Left ventricle myocardium inferior (tissue), 1 donor: Measurements from ENCODE around the gene HILPDA. TPM values are rescaled to one million over a fixed set of nuclear protein-coding genes. Genes with fewer than 3 reads are reported as not detected.

Experiments used
- DNase-seq: peaks from one replicate; pipeline ENCODE4 v3.0.0-alpha.2; 2020
- H3K27ac ChIP-seq: fragments of 200-600 bp; replicated peaks from 2 replicates; pipeline ENCODE4 v1.8.0; 2021
- H3K27me3 ChIP-seq: fragments of 200-600 bp; 2 replicates; pipeline ENCODE4 v1.8.0; 2021; ENCODE audit warnings: low read depth
- H3K36me3 ChIP-seq: fragments of 200-600 bp; 2 replicates; pipeline ENCODE4 v1.8.0; 2021
- H3K4me1 ChIP-seq: fragments of 200-600 bp; 2 replicates; pipeline ENCODE4 v1.8.0; 2021
- H3K4me3 ChIP-seq: fragments of 200-600 bp; 2 replicates; pipeline ENCODE4 v1.8.0; 2021; ENCODE audit warnings: mild to moderate bottlenecking, moderate library complexity
- H3K9me3 ChIP-seq: fragments of 200-600 bp; replicated peaks from 2 replicates; pipeline ENCODE4 v1.8.0; 2021
- CTCF ChIP-seq: fragments of 200-600 bp; IDR thresholded peaks from 2 replicates; pipeline ENCODE4 v1.8.0; 2021; ENCODE audit warnings: antibody characterized with exemption, mild to moderate bottlenecking, borderline replicate concordance
- intact Hi-C: fragments of 100-400 bp; cut with micrococcal nuclease; formaldehyde crosslinking; loops from one replicate; pipeline ENCODE4 v1.11.0; 2022
- total RNA-seq: library from RNA; stranded (reverse); fragmentation: NEBNext Ultra II Directional; extraction: Animal tissue kit (Norgen Biotek cat#: 25700); gene quantifications from one replicate; pipeline ENCODE4 v1.2.1, GENCODE V29; 2021
- donor health status: DM: no; HTN: yes; CAD: no; lungs with severe emphysema.

Gene HILPDA
- total RNA-seq, 1 donor from 2014 or later = 7.9 TPM

GRCh38 chr7:128417071-128417470, 38.6 kb upstream of the HILPDA start:
- H3K4me3 ChIP-seq = no peak overlapping the region
- TF ChIP-seq CTCF = no peak
- H3K36me3 ChIP-seq = no peaks in the 10 kb centered on the region
- no peaks in the 10 kb centered on the region for H3K27me3 ChIP-seq
- H3K4me1 ChIP-seq = no peaks in the 10 kb centered on the region
- no peak overlapping the region for H3K27ac ChIP-seq
- DNase-seq = no peak
- peaks cover 4% of the 10 kb centered on the region for H3K9me3 ChIP-seq
- intact Hi-C loops = no loop called here

- H3K36me3 ChIP-seq = no peaks in the 10 kb centered on the region
- no peak for DNase-seq
- no peak overlapping the region for H3K27ac ChIP-seq
- intact Hi-C loops = no loop called here
- H3K9me3 ChIP-seq = no peaks in the 10 kb centered on the region
- H3K4me1 ChIP-seq = peaks cover 14% of the 10 kb centered on the region
- H3K27me3 ChIP-seq = no peaks in the 10 kb centered on the region
- TF ChIP-seq CTCF = no peak
- H3K4me3 ChIP-seq = no peak overlapping the region
These were observed 36.4 kb upstream of the HILPDA start for GRCh38 chr7:128419257-128419656.

- TF ChIP-seq CTCF = no peak
- no peak overlapping the region for H3K27ac ChIP-seq
- no peak overlapping the region for H3K4me3 ChIP-seq
- H3K36me3 ChIP-seq = no peaks in the 10 kb centered on the region
- H3K4me1 ChIP-seq = peaks cover 14% of the 10 kb centered on the region
- no peaks in the 10 kb centered on the region for H3K9me3 ChIP-seq
- DNase-seq = no peak
- intact Hi-C loops = no loop called here
- no peaks in the 10 kb centered on the region for H3K27me3 ChIP-seq
These were observed 34.9 kb upstream of the HILPDA start for GRCh38 chr7:128420773-128421172.

GRCh38 chr7:128421384-128421783, 34.3 kb upstream of the HILPDA start:
- TF ChIP-seq CTCF = no peak
- H3K27ac ChIP-seq = no peak overlapping the region
- no peak overlapping the region for H3K4me3 ChIP-seq
- peaks cover 14% of the 10 kb centered on the region for H3K4me1 ChIP-seq
- intact Hi-C loops = no loop called here
- no peak for DNase-seq
- H3K27me3 ChIP-seq = no peaks in the 10 kb centered on the region
- H3K9me3 ChIP-seq = no peaks in the 10 kb centered on the region
- H3K36me3 ChIP-seq = no peaks in the 10 kb centered on the region

- Histone ChIP-seq H3K4me1 (peaks cover 14% of the 10 kb centered on the region), H3K27ac (no peak overlapping the region), H3K9me3 (no peaks in the 10 kb centered on the region), H3K36me3 (no peaks in the 10 kb centered on the region), H3K27me3 (no peaks in the 10 kb centered on the region), H3K4me3 (no peak overlapping the region)
- intact Hi-C loops = no loop called here
- no peak for DNase-seq
- no peak for TF ChIP-seq CTCF
These were observed 33.6 kb upstream of the HILPDA start for GRCh38 chr7:128422037-128422436.

- Histone ChIP-seq H3K27me3 (no peaks in the 10 kb centered on the region), H3K4me3 (no peak overlapping the region), H3K36me3 (no peaks in the 10 kb centered on the region), H3K9me3 (no peaks in the 10 kb centered on the region), H3K4me1 (peaks cover 16% of the 10 kb centered on the region), H3K27ac (peak overlapping the region; percentile 39)
- no peak for TF ChIP-seq CTCF
- DNase-seq = peak; percentile 67
- intact Hi-C loops = no loop called here
These were observed 32.8 kb upstream of the HILPDA start for GRCh38 chr7:128422842-128423241.
